Pulmonary artery endothelial cell (primary cell): ENCODE results near the gene TNP2. TPM values are rescaled to one million over a fixed set of nuclear protein-coding genes. Genes with fewer than 3 reads are reported as not detected.
"Not testable (repeated sequence)": the region's sequence is repeated elsewhere in the genome, so short reads cannot be mapped to it uniquely, and the experiment has no call there.

Experiments used
- DNase-seq: peaks from one replicate; pipeline ENCODE4 v3.0.0-alpha.2; 2011; ENCODE audit warnings: low read depth, low spot score
- total RNA-seq: library from RNA; depleted of rRNA; stranded (reverse); fragments of >200 nt; gene quantifications from 2 replicates; pipeline ENCODE4 v1.2.3, GENCODE V29; 2014

TNP2 gene
- total RNA-seq, 1 donor from 2014 or later = not detected

DNA sequence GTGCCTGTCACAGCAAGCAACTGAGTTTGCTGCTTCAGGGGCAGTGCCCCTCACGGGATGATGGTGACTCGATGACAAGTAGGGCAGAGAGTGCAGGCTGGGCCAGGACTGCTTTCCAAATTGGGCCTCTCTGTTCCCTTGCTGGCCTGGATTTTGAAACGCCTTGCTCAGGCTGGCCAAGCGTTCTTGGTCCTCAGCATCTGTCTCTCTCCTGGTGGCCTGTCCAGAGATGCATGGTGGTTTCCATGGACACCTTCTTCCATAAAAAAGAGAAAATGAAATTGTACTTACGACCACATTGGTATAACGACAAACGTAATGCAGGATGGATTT is 31.4 kb upstream of the TNP2 start:
- no peak for DNase-seq

GRCh38 chr16:11299865-11300559 is 30.9 kb upstream of the TNP2 start:
- DNase-seq = no peak

- DNase-seq = not testable (repeated sequence)
Observed at GRCh38 chr16:11298950-11299547, 29.9 kb upstream of the TNP2 start.

- DNase-seq = no peak
Observed at GRCh38 chr16:11298143-11298900, 29.2 kb upstream of the TNP2 start.

GRCh38 chr16:11297492-11298142 is 28.5 kb upstream of the TNP2 start:
- DNase-seq = no peak

DNA sequence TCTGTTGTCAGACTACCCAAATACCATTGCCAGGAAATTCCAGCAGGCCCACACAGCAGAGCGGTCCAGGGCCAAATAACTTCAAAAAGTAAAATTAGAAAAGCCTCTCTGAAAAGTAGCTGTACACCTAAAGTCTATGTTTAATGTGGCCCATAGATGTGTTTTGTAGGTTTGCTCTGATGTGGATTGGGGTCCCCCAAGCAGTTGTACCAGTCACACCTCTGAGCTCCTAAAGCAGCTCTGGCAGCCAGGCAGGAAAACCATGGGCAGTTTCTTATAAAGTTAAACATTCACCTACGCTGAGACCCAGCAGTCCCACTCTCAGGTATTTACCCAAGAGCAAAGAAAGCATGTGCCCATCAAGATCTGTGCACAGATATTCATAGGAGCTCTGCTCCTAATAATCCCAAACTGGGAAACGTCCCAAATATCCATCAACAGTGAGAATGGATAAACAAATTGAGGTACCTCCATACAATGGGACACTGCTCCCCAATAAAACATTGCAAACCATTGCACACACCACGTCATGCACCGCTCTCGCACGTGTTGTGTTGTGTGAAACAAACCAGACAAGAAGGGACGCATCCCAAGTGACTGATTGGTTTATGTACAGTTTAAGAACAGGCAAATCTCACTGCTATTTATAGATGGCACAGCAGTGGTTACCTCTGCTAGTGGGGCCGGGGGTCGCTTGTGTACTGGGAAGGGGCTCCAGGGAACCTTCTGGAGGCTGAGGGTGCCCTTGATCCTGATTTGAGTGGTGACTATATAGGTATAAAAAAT is 27.8 kb upstream of the TNP2 start:
- no peak for DNase-seq

DNA sequence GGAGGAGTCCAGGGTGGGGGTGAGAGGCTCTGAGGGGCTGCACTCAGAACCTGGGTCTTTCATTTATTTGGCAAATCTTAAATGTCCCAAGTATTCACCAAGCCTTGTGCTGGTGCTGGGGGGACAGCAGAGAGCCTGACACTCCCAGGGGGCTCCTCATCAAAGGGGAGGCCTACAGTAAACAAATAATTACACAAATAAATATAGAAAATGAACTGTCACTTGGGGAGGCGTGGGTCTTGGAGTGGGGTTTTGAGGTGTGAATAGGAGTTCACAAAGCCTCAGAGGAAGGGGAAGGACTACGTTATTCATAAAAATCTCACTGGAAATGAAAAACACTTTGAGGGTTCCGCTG is 27.2 kb upstream of the TNP2 start:
- no peak for DNase-seq

DNA sequence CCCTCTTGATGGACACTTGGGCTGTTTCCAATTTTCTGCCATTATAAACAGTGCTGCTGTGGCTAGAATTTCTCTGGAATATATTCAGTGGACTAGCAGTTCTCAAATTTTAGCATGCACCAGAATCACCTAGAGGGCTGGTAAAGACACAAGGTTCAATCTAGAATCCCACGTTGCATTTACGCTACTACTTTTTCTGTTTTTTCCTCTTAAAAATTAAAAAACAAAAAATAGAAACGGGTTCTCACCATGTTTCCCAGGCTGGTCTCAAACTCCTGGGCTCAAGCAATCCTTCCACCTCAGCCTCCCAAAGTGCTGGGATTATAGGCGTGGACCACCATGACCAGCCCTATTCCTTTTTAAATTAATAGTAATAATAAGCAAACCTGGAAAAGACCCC is 26.5 kb upstream of the TNP2 start:
- no peak for DNase-seq

DNA sequence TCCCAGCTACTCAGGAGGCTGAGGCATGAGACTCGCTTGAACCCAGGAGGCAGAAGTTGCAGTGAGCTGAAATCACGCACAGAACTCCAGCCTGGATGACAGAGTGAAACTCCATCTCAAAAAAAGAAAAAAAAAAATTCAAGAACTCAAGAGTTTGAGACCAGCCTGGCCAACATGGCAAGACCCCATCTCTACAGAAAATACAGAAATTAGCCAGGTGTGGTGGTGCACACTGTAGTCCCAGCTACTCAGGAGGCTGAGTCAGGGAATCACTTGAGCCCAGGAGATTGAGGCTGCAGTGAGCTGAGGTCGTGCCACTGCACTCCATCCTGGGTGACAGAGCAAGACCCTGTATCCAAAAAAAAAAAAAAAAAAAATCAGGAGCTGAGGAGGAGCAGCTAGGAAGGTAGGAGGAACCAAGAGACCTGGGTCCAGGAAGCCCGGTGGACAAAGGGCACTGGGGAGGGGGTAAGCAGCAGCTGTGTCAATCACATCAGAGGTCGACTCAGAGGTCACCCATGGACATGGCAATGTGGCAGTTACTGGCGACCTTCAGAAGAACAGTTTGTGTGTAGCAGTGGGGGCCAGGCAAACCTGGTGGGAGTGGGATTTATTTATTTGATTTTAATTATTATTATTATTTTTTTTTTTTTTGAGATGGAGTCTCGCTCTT is 23.1 kb upstream of the TNP2 start:
- DNase-seq = no peak

DNA sequence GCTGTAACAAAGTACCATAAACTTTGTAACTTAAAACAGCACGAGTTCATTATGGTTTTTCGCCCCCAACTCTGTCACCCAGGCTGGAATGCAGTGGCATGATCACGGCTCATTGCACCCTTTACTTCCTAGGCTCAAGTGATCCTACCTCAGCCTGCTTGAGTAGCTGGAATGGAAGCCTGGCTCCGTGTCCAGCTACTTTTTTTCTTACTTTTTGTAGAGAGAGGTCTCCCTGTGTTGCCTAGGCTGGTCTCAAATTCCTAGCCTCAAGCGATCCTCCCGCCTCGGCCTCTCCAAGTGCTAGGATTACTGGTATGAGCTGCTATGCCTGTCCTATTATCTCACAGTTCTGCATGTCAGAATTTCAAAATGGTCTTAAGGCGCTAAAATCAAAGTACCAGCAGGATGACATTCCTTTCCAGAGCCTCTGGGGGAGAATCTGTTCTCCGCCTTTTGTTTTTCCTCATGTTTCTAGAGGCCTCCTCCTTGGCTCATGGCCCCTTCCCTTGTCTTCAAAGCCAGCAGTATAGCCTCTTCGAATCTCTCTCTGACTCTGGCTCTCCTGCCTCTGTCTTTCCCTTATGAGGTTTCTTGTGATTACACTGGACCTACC is 22.1 kb upstream of the TNP2 start:
- no peak for DNase-seq

- no peak for DNase-seq
Observed at GRCh38 chr16:11290102-11290893, 21.2 kb upstream of the TNP2 start.

GRCh38 chr16:11289696-11290095 is 20.6 kb upstream of the TNP2 start:
- not testable (repeated sequence) for DNase-seq

DNA sequence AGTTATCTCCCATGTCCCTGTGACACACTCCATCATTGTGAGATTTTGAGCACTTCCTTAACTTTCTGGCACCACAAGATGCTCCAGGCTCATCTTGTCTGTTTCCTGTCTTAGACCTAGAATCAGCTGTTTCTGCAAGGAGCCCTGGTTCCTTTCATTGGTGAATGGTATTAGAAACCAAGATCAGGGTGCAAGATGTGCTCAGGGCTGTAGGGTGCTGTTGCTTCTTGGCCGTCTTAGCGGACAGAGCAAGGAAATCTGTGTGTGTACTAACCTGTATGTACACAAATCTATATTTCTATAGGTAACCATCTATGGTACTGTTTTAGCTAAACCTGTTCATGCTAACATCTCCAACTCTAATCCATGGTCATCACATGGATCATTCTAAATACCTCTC is 20.1 kb upstream of the TNP2 start:
- DNase-seq = no peak

GRCh38 chr16:11285842-11286241 is 16.7 kb upstream of the TNP2 start:
- no peak for DNase-seq

DNA sequence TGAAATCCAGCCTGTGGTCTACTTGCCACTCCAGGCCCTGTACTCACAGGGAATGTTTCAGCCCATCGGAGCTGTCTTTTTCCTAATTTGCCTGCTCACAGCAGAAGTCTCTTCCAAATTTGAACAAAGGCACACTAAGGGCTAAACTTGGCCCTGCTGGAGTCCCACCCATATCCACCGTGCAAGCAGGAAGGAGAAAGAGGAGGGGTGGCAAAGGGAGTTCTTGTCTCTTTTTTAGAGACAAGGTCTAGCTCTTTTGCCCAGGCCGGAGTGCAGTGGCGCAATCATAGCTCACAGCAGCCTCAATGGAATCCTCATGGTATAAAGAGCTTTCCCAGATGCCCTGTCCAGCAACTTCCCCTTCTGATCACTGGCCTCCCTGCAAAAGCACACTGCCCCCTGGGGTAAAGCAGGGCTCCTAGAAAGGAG is 14.7 kb upstream of the TNP2 start:
- no peak for DNase-seq

DNA sequence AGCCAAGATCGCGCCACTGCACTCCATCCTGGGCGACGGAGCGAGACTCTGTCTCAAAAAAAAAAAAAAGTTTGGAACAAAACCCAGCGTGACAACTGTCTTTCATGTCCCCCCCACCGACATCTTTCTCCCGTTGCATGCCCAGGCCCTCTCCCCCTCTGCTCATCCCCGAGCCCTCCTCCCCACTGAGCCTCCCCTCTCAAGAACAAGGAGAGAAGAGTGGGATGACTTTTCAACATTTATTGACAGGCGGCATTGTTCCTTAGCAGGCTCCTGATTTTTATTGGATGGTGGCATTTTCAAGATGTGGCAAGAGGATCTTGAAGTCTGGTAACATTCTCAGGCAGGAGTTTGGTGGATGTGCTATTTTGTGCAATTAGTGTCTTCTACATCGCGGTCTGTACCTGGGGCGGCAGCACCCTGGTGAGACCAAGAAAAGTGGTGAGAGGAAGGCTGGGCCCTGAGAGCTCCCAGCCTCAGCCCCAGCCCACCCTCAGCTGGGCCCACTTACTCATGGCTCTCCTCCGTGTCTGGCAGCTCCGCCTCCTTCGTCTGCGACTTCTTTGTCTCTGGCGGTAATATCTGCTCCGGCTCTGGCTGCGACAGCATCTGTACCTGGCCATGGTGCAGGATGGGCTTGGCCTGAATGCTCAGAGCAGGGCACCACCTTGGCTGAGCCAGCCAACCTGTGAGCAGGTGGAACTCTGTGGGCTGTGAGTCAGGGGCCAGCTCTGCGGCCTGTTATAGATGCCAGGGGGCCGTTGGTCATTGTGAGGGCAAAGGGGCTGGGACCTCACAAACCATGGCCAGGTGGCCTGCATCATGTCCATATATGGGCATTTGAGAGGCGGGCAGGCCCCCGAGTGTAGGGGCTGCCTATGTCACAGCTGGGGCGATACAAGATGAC is 11.7 kb upstream of the TNP2 start, which contains the start of gene PRM1:
TSS of gene PRM1 (minus strand) at position 715 of the 907 bp plus-strand sequence. CDS start at position 623, 92 bp downstream.
- DNase-seq = no peak

DNA sequence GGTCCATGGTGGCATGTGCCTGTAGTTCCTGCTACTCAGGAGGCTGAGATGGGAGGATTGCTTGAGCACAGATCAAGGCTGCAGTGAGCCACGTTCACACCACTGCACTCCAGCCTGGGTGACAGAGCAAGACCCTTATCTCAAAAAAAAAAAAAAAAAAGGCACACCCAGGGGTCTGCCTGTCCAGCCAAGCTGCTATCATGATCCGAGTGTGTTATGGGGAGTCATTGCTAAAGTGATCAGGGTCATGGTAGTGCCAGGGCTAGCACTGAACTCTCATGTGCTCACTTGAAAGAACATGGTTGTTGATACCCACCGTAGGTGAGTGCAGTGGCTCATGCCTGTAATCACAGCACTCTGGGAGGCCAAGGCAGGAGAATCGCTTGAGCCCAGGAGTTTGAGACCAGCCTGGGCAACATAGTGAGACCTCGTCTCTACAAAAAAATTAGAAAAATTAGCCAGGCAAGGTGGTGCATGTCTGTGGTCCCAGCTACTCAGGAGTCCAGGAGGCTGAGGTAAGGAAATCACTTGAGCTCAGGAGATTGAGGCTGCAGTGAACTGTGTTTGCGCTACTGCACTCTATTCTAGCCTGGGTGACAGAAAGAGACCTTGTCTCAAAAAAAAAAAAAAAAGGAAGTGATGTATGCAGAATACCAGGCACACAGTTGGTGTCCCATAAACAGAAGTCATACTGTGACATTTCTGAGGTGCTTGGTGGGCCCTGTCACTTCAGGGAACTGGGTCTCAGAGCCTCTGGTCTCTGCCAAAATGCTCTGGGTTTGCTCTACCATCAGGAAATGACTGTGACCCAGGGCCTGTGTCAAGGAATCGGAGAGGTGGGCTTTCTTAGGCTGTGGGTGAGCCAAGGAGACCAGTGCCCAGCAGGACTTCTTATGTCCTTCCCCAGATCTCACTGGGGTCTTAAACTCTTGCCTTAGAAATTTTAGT is 9.8 kb upstream of the TNP2 start:
- no peak for DNase-seq
